ACC112 (cell line): Measurements from ENCODE around the gene HNRNPM.

Experiments used
- H2AFZ ChIP-seq: fragments of 200-600 bp; sonication (generic); one replicate; pipeline ENCODE4 v1.6.0; 2017; ENCODE audit warnings: antibody characterized with exemption, low read length; ENCODE audit not compliant: unreplicated experiment
- H3K27ac ChIP-seq: fragments of 200-600 bp; sonication (generic); 2 replicates; pipeline ENCODE4 v1.5.1; 2014; ENCODE audit warnings: low read depth, mild to moderate bottlenecking, antibody characterized with exemption, low read length, moderate library complexity
- H3K27me3 ChIP-seq: fragments of 200-600 bp; sonication (generic); 2 replicates; pipeline ENCODE4 v1.6.1; 2014; ENCODE audit warnings: mild to moderate bottlenecking, antibody characterized with exemption, low read length, moderate library complexity, mixed read lengths; ENCODE audit not compliant: insufficient read depth
- H3K36me3 ChIP-seq: fragments of 200-600 bp; sonication (generic); 2 replicates; pipeline ENCODE4 v1.6.1; 2016; ENCODE audit warnings: mild to moderate bottlenecking, antibody characterized with exemption, low read length, moderate library complexity, mixed read lengths; ENCODE audit not compliant: insufficient read depth
- H3K4me1 ChIP-seq: fragments of 200-600 bp; sonication (generic); one replicate; pipeline ENCODE4 v1.6.1; 2016; ENCODE audit warnings: low read length, mixed read lengths; ENCODE audit not compliant: insufficient read depth, unreplicated experiment, control insufficient read depth
- H3K4me3 ChIP-seq: fragments of 200-600 bp; sonication (generic); 2 replicates; pipeline ENCODE4 v1.5.1; 2014; ENCODE audit warnings: mild to moderate bottlenecking, low read depth, low read length
- H3K79me2 ChIP-seq: fragments of 200-600 bp; sonication (generic); one replicate; pipeline ENCODE4 v1.6.0; 2016; ENCODE audit warnings: low read length; ENCODE audit not compliant: control insufficient read depth, unreplicated experiment, insufficient read depth

The HNRNPM gene

GRCh38 chr19:8485561-8486371 is 41.0 kb downstream of the HNRNPM start:
- no peak overlapping the region for H3K27ac ChIP-seq
- H3K4me3 ChIP-seq = no peak overlapping the region
- H3K27me3 ChIP-seq = no peaks in the 10 kb centered on the region
- H2AFZ ChIP-seq = no peak overlapping the region
- peaks cover 6% of the 10 kb centered on the region; the same call in 1 of the 2 replicates for H3K36me3 ChIP-seq
- H3K79me2 ChIP-seq = peaks cover 19% of the 10 kb centered on the region
- H3K4me1 ChIP-seq = no peaks in the 10 kb centered on the region

GRCh38 chr19:8486661-8487136 is 41.9 kb downstream of the HNRNPM start:
- H3K27ac ChIP-seq = no peak overlapping the region

GRCh38 chr19:8487137-8487851 is 42.5 kb downstream of the HNRNPM start:
- Histone ChIP-seq H3K36me3 (peaks cover 6% of the 10 kb centered on the region; the same call in 1 of the 2 replicates), H3K4me1 (no peaks in the 10 kb centered on the region), H3K27ac (no peak overlapping the region)

More at GRCh38 chr19:8486661-8487136, 41.9 kb downstream of the HNRNPM start:
- Histone ChIP-seq H3K79me2 (peaks cover 11% of the 10 kb centered on the region), H3K36me3 (peaks cover 6% of the 10 kb centered on the region; the same call in 1 of the 2 replicates), H3K27me3 (no peaks in the 10 kb centered on the region), H2AFZ (no peak overlapping the region), H3K4me3 (no peak overlapping the region), H3K4me1 (no peaks in the 10 kb centered on the region)

GRCh38 chr19:8488365-8488764 is 43.6 kb downstream of the HNRNPM start:
- H3K4me3 ChIP-seq = no peak overlapping the region
- peaks cover 4% of the 10 kb centered on the region for H3K79me2 ChIP-seq
- H3K27ac ChIP-seq = no peak overlapping the region
- H2AFZ ChIP-seq = no peak overlapping the region
- H3K36me3 ChIP-seq = peaks cover 6% of the 10 kb centered on the region; the same call in 1 of the 2 replicates
- H3K27me3 ChIP-seq = no peaks in the 10 kb centered on the region
- no peaks in the 10 kb centered on the region for H3K4me1 ChIP-seq

More at GRCh38 chr19:8487137-8487851, 42.5 kb downstream of the HNRNPM start:
- H3K27me3 ChIP-seq = no peaks in the 10 kb centered on the region
- H3K4me3 ChIP-seq = no peak overlapping the region
- H3K79me2 ChIP-seq = peaks cover 9% of the 10 kb centered on the region
- H2AFZ ChIP-seq = no peak overlapping the region

GRCh38 chr19:8489561-8490394 is 45.0 kb downstream of the HNRNPM start:
- Histone ChIP-seq H3K36me3 (peaks cover 6% of the 10 kb centered on the region; the same call in 1 of the 2 replicates), H3K79me2 (peaks cover 3% of the 10 kb centered on the region), H2AFZ (no peak overlapping the region), H3K27me3 (no peaks in the 10 kb centered on the region), H3K27ac (no peak overlapping the region), H3K4me3 (no peak overlapping the region), H3K4me1 (no peaks in the 10 kb centered on the region)

GRCh38 chr19:8490395-8490760 is 45.6 kb downstream of the HNRNPM start:
- H3K36me3 ChIP-seq = peaks cover 6% of the 10 kb centered on the region; the same call in 1 of the 2 replicates
- H3K27me3 ChIP-seq = no peaks in the 10 kb centered on the region
- H3K4me1 ChIP-seq = no peaks in the 10 kb centered on the region
- H3K79me2 ChIP-seq = no peaks in the 10 kb centered on the region
- no peak overlapping the region for H3K27ac ChIP-seq
- H2AFZ ChIP-seq = no peak overlapping the region
- no peak overlapping the region for H3K4me3 ChIP-seq

GRCh38 chr19:8490873-8491272 is 46.1 kb downstream of the HNRNPM start:
- H3K79me2 ChIP-seq = no peaks in the 10 kb centered on the region
- no peak overlapping the region for H2AFZ ChIP-seq
- H3K4me1 ChIP-seq = no peaks in the 10 kb centered on the region
- H3K4me3 ChIP-seq = no peak overlapping the region
- H3K36me3 ChIP-seq = peaks cover 6% of the 10 kb centered on the region; the same call in 1 of the 2 replicates
- no peak overlapping the region for H3K27ac ChIP-seq
- H3K27me3 ChIP-seq = no peaks in the 10 kb centered on the region

GRCh38 chr19:8491574-8491973 is 46.8 kb downstream of the HNRNPM start:
- no peak overlapping the region for H3K27ac ChIP-seq
- peaks cover 6% of the 10 kb centered on the region; the same call in 1 of the 2 replicates for H3K36me3 ChIP-seq
- no peaks in the 10 kb centered on the region for H3K79me2 ChIP-seq
- no peaks in the 10 kb centered on the region for H3K27me3 ChIP-seq
- no peaks in the 10 kb centered on the region for H3K4me1 ChIP-seq
- no peak overlapping the region for H3K4me3 ChIP-seq
- no peak overlapping the region for H2AFZ ChIP-seq

- no peaks in the 10 kb centered on the region for H3K27me3 ChIP-seq
- H3K79me2 ChIP-seq = no peaks in the 10 kb centered on the region
- no peaks in the 10 kb centered on the region for H3K4me1 ChIP-seq
- no peaks in the 10 kb centered on the region for H3K36me3 ChIP-seq
- H3K27ac ChIP-seq = no peak overlapping the region
- H3K4me3 ChIP-seq = no peak overlapping the region
- no peak overlapping the region for H2AFZ ChIP-seq
These were observed 49.4 kb downstream of the HNRNPM start for GRCh38 chr19:8494158-8494557.

GRCh38 chr19:8498295-8498694 is 53.5 kb downstream of the HNRNPM start:
- Histone ChIP-seq H3K79me2 (no peaks in the 10 kb centered on the region), H3K27me3 (no peaks in the 10 kb centered on the region), H3K4me1 (no peaks in the 10 kb centered on the region), H2AFZ (no peak overlapping the region), H3K36me3 (no peaks in the 10 kb centered on the region), H3K27ac (no peak overlapping the region), H3K4me3 (no peak overlapping the region)
